ENCODE data around the gene ODR4. TPM values are rescaled to one million over a fixed set of nuclear protein-coding genes. Genes with fewer than 3 reads are reported as not detected.

The ODR4 gene
- polyA plus RNA-seq, 1 of the 3 experiments (the other 2 are of a cell fraction) = 8.2 TPM

- H3K4me1 ChIP-seq (ENCODE audit: control insufficient read depth in 1 of 2, insufficient read depth in 2 of 2, low read depth in 1 of 2, low read length in 1 of 2) = no peaks in the 10 kb centered on the region; a peak in 1 of 4 replicates
- no peaks in the 10 kb centered on the region for H3K9me2 ChIP-seq
- H3K27me3 ChIP-seq (ENCODE audit: insufficient read depth) = no peaks in the 10 kb centered on the region
- no peaks in the 10 kb centered on the region for H3K79me2 ChIP-seq (ENCODE audit: insufficient read depth)
- no peak overlapping the region for H3K27ac ChIP-seq (ENCODE audit: low read depth in 2 of 2, low read length in 1 of 2)
- CTCF ChIA-PET = no interaction called here
- H3K36me3 ChIP-seq (replicated peaks in 1 of 2; ENCODE audit: control insufficient read depth in 1 of 2, insufficient read depth in 2 of 2, low read length in 1 of 2) = peaks cover 0 to 4% of the 10 kb centered on the region in 2 experiments
- H3F3A ChIP-seq (replicated peaks; ENCODE audit: insufficient read depth) = no peaks in the 10 kb centered on the region
- WGBS (ENCODE audit: low lambda C conversion rate) = 72% methylated on average over 3 of the region's 3 CpGs
- no peak overlapping the region for H3K4me3 ChIP-seq (ENCODE audit: low read depth in 2 of 2, low read length in 1 of 2)
- no peaks in the 10 kb centered on the region for H3K9me3 ChIP-seq
- no peaks in the 10 kb centered on the region for H4K20me1 ChIP-seq (ENCODE audit: insufficient read depth)
- POLR2A ChIA-PET = no interaction called here
- no peak for TF ChIP-seq SMC3 (IDR thresholded peaks at IDR 0.05; ENCODE audit: low read depth, low read length)
- TF ChIP-seq GATA2 (CRISPR knock-in tag; IDR thresholded peaks at IDR 0.05) = no peak
- no peak for TF ChIP-seq RFX5 (IDR thresholded peaks at IDR 0.05; ENCODE audit: low read length)
- TF ChIP-seq MXI1 (IDR thresholded peaks at IDR 0.05; ENCODE audit: low read depth, low read length) = no peak
- no peak for TF ChIP-seq NFIC (IDR thresholded peaks at IDR 0.05; ENCODE audit: borderline replicate concordance)
- TF ChIP-seq CTCF (IDR thresholded peaks at IDR 0.05) = no peak
- TF ChIP-seq GABPA (IDR thresholded peaks at IDR 0.05; ENCODE audit: low read depth) = no peak
- no peak for TF ChIP-seq TCF12 (IDR thresholded peaks at IDR 0.05)
- no peak for TF ChIP-seq FOSL2 (IDR thresholded peaks at IDR 0.05; ENCODE audit: borderline replicate concordance, low read depth)
- no peak for TF ChIP-seq REST (IDR thresholded peaks at IDR 0.05; ENCODE audit: low read depth, low read length)
- no peak for TF ChIP-seq YY1 (IDR thresholded peaks at IDR 0.05; ENCODE audit: low read depth)
- TF ChIP-seq JUND (IDR thresholded peaks at IDR 0.05) = no peak
- H3K4me2 ChIP-seq = no peak overlapping the region
- no peak overlapping the region for H2AFZ ChIP-seq (ENCODE audit: low read depth)
- H3K9ac ChIP-seq = no peak overlapping the region
- no peak for DNase-seq
Observed at GRCh38 chr1:186426118-186426517, 50.5 kb downstream of the ODR4 start.

GRCh38 chr1:186429017-186429416 lies 53.4 kb downstream of the ODR4 start:
- Histone ChIP-seq H3K4me3 (ENCODE audit: low read depth in 2 of 2, low read length in 1 of 2) (no peak overlapping the region), H3K9me2 (no peaks in the 10 kb centered on the region), H3F3A (replicated peaks; ENCODE audit: insufficient read depth) (no peaks in the 10 kb centered on the region), H3K79me2 (ENCODE audit: insufficient read depth) (no peaks in the 10 kb centered on the region), H3K27me3 (ENCODE audit: insufficient read depth) (no peaks in the 10 kb centered on the region), H4K20me1 (ENCODE audit: insufficient read depth) (no peaks in the 10 kb centered on the region), H3K27ac (ENCODE audit: low read depth in 2 of 2, low read length in 1 of 2) (no peak overlapping the region), H3K9ac (no peak overlapping the region), H3K36me3 (replicated peaks in 1 of 2; ENCODE audit: control insufficient read depth in 1 of 2, insufficient read depth in 2 of 2, low read length in 1 of 2) (no peaks in the 10 kb centered on the region), H3K4me1 (ENCODE audit: control insufficient read depth in 1 of 2, insufficient read depth in 2 of 2, low read depth in 1 of 2, low read length in 1 of 2) (no peaks in the 10 kb centered on the region), H2AFZ (ENCODE audit: low read depth) (no peak overlapping the region), H3K4me2 (no peak overlapping the region), H3K9me3 (no peaks in the 10 kb centered on the region)
- DNase-seq = no peak
- ChIA-PET POLR2A (no interaction called here), CTCF (interaction anchor here (1.8 kb wide), 1 partner anchor 25 kb away, joined by 6 read pairs; no protein-coding TSS in a partner anchor)
- WGBS (ENCODE audit: low lambda C conversion rate) = 80% methylated on average over 3 of the region's 3 CpGs
- TF ChIP-seq ELF1 (IDR thresholded peaks at IDR 0.05) (no peak), RXRA (IDR thresholded peaks at IDR 0.05; ENCODE audit: borderline replicate concordance, low read depth) (no peak), FOSL2 (IDR thresholded peaks at IDR 0.05; ENCODE audit: borderline replicate concordance, low read depth) (no peak), REST (IDR thresholded peaks at IDR 0.05; ENCODE audit: low read depth, low read length) (no peak), RFX5 (IDR thresholded peaks at IDR 0.05; ENCODE audit: low read length) (no peak), NRF1 (IDR thresholded peaks at IDR 0.05; ENCODE audit: low read depth, low read length) (no peak), MEF2A (IDR thresholded peaks at IDR 0.05; ENCODE audit: borderline replicate concordance, low read depth) (no peak), SMC3 (IDR thresholded peaks at IDR 0.05; ENCODE audit: low read depth, low read length) (no peak), TAF1 (IDR thresholded peaks at IDR 0.05; ENCODE audit: borderline replicate concordance, low read depth, low read length) (no peak), EP300 (IDR thresholded peaks at IDR 0.05; ENCODE audit: borderline replicate concordance in 1 of 2, low read depth in 1 of 2, low read length in 1 of 2) (no peak), FOXM1 (IDR thresholded peaks at IDR 0.05; ENCODE audit: low read depth) (no peak)

Measured in SK-N-SH (cell line).